ENCODE data around the gene RDH14. TPM values are rescaled to one million over a fixed set of nuclear protein-coding genes. Genes with fewer than 3 reads are reported as not detected.

The RDH14 gene, protein sequence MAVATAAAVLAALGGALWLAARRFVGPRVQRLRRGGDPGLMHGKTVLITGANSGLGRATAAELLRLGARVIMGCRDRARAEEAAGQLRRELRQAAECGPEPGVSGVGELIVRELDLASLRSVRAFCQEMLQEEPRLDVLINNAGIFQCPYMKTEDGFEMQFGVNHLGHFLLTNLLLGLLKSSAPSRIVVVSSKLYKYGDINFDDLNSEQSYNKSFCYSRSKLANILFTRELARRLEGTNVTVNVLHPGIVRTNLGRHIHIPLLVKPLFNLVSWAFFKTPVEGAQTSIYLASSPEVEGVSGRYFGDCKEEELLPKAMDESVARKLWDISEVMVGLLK
- 45.4 and 47.1 TPM in 2 replicates for total RNA-seq (2014; rRNA removed)
- polyA plus RNA-seq (2012): 14.7 TPM

DNA sequence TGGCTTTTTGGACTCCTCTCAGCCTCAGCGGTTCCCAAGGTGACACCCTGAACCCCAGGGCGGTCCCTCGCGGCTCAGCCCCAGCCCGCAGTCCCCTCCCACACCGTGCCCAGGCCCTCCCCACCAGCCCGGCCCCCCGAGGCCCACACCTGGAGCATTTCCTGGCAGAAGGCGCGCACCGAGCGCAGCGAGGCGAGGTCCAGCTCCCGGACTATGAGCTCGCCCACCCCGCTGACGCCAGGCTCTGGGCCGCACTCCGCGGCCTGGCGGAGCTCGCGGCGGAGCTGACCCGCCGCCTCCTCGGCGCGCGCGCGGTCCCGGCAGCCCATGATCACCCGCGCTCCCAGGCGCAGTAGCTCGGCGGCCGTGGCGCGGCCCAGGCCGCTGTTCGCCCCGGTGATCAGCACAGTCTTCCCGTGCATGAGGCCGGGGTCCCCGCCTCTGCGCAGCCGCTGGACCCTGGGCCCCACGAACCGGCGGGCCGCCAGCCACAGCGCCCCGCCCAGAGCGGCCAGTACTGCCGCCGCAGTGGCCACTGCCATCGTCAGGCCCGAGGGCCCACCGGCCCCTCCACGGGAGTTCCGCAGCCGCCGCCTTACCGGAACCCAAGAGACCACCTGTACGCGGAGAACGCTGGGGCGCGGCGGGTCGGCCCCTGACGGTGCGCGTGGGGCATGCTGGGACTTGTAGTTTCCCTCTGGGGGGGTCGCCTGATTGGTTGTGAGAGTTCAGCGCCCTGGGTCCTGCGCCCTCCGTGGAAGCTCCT is at the start of gene RDH14:
Gene RDH14 (minus strand): TSS at position 623 of the 766 bp plus-strand sequence. CDS start 81 bp downstream, at position 542.
- peak; percentile 92 for DNase-seq (ENCODE audit: low read depth)

DNA sequence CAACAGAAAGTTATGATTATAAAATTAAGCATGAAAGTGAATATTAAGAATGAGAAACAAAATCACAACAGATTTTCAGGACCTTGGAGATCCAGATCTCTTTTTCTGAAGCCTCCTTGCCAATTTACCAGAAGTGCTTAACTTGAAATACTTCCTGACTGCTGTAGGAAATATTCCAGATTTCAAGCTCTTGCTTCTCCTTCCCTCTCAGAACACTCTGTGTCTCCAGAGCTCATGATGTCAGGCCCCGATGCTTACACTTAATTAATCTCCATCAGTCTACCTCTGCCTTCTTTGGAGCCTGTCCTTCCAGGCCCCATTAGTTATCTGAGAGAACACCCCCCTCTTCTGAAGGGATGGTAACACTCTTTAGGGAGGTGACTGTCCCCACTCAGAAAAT is 49.6 kb upstream of the RDH14 start:
- DNase-seq (ENCODE audit: low read depth): no peak

DNA sequence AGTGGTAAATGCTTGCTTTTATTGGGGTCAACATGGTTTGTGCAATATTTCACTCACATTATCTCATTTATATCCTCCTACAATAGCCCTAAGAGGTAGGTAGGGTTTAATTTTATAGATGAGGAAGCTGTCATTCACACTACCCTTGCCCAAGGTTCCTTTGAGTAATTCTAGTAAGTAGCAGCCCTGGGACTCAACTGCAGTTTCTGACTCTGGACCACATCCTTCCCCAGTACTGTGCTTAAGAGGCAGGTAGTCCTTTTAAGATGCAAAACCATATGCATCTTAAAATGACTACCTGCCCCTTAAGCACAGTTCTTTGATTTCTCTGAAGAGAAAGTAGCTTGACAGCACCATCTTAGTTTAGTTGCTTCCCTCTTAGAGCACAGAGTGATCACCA is 44.7 kb upstream of the RDH14 start:
- no peak for DNase-seq (ENCODE audit: low read depth)

DNA sequence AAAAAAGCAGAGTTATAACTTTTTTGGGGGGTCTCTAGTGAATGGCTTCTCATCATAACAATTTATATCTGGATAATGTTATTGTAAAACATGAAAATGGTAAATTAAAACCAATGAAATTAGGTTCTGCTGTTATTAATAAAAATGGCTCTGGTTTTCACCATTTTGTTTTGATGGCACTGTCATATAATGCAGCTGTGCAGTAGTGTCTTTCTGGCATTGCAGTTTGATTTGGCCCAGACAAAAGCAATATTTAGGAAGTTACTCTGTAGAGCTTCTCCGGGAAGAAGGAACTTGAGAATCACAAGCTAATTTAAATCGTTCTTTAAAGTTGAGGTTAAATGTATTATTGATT is 44.1 kb upstream of the RDH14 start:
- DNase-seq (ENCODE audit: low read depth): no peak

DNA sequence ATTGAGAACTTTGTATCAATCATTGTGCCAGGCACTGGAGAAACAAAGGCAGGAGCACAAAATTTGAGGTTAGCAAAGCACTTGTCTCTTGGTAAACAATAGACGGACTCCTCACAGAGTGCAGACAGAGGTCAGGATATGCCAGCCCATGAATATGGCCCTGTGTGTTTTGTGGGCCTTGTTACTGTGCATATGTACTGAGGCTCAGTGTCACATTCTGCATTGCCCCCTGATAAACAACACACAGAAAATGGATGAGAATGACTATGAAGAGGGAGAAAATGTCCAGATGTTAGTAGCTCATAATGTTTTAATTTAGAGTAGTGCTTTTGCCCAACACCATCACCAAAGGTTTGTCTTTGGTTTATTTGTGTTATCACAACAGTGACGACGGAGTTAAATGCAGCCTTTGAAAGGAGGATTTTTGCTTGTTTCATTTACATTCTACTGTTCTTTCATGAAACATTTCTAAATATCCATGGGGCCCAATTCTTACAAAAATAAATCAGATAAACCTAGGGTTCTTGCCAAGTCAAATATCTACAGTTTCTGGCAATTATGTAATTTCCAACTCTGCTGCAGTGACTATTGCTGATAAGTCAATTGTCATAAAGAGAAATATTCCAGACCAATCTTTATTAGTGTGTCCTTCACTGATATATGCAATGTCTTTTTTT is 43.5 kb upstream of the RDH14 start:
- no peak for DNase-seq (ENCODE audit: low read depth)

DNA sequence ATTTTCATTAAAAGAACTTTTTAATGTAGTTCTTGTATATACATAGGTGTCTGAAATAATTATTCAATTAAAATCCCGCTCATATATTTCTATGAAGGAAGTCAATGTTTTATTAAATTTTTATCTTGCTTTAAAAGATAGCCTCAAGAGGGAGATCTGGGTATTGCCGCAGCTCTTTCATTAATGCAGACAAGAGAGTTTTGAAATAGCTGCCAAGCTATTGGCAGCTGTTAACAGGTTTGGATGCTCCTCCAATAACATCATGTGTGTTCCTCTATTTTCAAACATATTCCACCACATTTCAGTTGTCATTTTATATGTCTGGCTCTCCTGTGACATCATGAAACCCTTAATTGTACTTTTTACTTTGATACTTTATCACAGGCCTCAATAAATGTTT is 41.8 kb upstream of the RDH14 start:
- DNase-seq (ENCODE audit: low read depth): peak; percentile 33

DNA sequence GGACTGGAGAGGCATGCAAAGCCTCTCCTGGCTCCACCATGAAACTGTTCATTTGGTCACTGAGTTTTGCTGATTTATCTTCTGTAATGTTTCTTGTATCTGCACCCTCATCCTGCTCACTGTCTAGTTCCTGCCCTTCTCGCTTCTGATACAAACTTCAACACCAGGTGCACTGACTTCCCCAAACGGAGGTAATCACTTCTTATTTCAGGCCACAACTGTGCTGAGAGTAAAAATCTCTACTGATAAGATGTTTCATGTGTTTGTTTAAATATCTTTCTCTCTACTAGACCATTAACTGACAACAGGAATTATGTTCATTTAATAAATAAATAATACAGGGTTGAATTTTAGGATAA is 39.8 kb upstream of the RDH14 start:
- no peak for DNase-seq (ENCODE audit: low read depth)

DNA sequence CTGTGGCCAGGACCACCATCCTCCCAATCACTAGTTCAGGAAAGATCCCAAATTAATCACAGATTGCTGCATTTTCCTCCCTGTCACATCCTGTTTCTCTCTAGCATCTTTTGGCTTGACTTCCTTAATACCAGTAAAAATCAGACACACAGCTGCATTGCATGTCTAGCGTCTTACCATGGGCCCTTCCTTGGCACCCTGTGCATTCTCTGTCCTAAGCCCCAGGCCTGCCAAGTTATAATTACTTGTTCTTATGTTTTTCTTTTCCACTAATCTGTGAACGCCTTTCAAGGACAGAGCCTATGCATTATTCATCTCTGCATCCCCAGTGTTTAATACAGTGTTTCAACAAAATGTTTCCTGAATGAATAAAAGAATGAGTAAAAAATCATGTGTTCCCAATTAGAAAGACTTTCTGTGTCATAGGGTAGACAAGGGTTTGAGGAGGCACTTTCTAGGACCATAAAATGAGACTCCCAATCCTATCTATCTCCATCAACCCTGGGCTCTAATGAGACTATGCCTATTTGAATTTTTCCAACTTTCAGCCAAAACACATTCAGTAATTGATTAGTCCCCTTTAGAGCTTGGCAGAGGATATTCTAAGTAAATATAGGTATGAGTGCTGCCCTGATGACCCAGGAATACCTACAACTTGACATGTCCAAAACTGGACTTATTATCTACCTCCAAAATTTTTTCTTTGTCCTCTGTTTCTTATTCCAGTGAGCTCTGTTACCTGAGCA is 39.2 kb upstream of the RDH14 start:
- no peak for DNase-seq (ENCODE audit: low read depth)

DNA sequence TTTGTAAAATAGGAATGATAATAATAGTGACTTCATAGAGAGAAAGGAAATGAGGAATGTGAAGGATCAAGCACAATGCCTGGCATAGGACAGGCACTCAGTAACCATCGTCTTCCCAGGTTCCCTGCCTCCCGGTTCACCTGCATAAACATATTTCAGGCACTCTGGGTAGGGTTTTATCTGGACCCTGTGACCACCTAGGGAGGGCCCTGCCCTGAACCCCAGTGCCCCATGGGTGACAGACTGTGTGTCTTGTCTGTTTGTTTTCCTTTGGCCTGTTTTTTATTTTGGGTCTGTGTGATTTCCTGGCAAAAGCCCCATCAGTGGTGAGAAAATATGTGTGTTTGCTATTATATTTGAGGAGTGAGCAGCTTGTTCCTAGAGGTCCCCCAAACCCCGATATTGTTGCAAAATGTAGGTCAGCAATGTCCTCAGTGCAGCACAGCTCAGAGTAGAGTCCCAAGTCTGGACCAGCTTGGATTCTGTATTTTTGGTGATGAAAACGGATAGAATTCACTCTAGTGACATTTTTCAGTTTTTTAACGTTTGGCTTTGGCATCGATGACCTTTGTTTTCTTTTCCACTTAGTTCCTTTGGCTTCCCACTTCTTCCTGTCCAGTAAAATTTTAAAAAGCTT is 38.5 kb upstream of the RDH14 start:
- no peak for DNase-seq (ENCODE audit: low read depth)

DNA sequence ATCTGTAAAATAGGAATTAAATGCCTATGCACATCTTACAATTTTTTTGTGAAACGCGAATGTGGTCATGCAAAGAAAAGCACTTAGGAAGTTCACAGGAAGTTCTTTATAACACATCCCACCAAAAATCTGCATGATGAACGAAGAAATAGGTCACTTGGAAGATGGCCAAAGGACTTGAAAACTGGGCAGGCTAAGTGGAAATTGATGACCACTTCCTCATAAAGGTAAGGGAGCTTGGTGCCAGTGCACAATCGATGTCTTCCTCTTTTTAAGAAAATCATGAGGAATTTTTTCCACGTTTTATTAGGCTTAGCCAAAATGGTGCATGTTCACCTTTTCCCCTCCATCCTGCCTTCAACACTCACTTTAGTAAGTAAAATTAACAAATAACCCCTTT is 37.2 kb upstream of the RDH14 start:
- DNase-seq (ENCODE audit: low read depth): no peak

DNA sequence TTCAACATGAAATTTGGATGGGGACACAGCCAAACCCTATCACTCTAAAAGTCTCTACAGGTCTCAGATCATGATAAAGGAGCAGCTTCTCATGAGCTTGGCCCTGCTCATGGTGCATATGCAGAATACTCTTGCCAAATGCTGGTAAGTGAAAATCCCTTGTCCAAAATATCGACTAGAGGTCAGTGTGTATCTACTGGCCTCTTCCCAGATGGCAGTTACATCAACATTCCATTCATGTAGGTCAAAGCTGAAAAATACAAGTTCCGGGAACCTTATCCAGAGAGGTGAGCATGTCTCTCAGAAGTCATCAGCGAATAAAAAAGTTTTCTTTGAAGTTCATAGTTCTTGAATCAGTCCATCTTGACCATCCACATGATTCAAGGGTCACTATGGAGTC is 36.5 kb upstream of the RDH14 start:
- DNase-seq (ENCODE audit: low read depth): no peak

DNA sequence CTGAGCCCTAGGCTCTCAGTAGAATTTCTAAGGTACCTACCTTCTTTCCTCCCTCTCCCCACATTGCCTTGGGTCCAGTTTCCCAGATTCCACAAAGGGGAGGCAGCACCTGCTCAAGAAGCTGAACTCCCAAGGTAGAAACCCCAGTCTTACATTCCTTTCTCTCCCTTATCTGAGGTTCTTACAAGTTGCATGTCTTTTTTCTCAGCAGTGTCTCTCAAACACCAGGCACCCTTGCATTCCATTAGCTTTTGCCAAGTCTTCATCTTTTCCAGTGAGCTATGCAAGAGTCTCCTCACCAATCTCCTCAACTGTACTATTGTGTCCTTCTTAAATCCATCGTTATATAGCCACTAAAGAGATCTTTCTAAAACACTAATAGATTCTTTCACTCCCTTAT is 33.0 kb upstream of the RDH14 start:
- DNase-seq (ENCODE audit: low read depth): no peak

DNA sequence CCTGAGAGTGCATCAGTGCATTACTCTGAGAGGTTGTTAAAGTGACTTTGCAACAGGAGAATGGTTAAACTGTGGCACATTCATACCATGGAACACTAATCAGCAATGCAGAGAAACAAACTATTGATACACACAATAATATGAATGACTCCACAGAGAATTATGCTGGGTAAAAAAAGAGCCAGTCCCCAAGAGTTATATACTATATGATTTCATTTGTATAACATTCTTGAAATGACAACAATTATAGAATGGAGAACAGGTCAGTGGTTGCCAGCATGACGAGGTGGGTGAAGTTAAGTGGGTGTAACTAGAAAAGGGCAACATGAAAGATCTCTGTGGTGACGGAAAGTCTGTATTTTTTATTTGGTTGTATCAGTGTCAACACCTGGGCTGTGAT is 31.9 kb upstream of the RDH14 start:
- no peak for DNase-seq (ENCODE audit: low read depth)

DNA sequence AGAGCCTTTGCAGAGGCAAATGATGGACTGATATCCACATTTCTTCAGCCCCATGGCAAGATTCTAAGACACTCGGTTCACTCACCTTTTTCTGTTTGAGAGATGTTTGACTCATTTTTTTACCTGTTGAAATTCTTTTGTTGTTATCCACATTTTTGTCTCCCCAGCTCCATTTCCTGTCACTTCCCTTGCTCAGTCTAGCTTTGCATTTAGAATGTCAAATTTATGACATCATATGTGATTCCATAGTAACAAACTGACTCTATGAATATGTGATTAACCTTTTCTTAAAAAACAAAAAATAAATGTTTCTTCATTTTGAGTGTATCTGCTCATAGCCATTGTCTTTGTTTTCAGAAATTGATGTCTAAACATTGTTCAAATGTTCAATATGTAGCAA is 28.9 kb upstream of the RDH14 start, which contains the start of gene NT5C1B:
Gene NT5C1B (minus strand): TSS at position 216 of the 400 bp plus-strand sequence. CDS start 101 bp downstream, at position 115.
- DNase-seq (ENCODE audit: low read depth): no peak

DNA sequence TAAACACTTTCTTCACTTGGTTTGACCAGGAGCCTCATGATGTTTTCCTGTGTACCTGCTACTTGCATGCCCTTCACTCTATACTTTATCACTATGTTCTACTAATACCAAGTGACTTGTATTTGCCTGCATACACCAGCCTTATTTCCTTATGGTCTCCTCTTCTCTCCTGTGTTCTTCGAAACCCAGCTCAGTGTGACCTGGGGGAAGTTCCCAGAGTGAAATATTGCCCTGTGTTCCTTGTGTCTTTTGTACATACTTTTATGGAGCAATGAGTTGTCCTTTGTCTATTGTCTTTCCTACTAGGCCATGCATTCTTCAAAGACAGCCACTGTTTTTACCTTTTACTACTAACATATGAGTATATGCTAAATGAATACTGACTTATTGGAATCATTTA is 28.3 kb upstream of the RDH14 start:
- DNase-seq (ENCODE audit: low read depth): no peak

DNA sequence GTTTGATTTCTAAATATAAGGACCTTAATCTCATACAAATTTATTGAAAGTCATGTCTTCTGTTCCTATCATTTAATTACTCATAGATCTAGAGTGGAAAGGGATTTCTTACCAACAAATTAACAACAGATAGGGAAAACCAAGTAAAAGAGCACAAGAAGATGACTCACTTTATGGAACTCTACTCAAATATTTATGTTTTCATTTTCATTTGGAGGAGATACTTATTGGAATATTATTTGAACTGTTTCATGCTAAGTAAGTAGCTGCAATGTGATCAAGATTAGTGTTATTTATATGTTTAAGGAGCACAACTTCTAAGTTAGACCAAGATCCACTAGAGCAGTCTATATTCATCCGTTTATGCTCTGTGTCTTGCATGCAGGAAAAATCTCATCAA is 27.6 kb upstream of the RDH14 start:
- no peak for DNase-seq (ENCODE audit: low read depth)

DNA sequence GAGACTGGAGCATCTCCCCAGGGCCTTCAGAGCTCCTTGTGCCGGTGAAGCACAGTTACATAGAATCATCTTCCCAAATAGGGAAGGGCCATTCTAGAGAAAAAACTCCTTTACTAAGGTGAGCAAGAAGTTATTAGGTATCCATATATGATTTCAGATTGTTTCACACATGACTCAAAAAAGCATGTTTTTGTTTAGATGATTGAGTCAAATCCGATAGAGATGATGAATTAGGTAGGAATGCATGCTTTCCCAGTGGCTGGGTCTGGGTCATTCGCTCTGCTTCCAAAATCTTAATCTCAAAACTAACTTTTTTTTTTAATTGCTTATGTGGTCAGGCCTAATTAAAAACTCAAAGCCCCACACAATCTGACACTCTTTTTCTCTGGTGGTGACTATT is 25.1 kb upstream of the RDH14 start:
- no peak for DNase-seq (ENCODE audit: low read depth)

DNA sequence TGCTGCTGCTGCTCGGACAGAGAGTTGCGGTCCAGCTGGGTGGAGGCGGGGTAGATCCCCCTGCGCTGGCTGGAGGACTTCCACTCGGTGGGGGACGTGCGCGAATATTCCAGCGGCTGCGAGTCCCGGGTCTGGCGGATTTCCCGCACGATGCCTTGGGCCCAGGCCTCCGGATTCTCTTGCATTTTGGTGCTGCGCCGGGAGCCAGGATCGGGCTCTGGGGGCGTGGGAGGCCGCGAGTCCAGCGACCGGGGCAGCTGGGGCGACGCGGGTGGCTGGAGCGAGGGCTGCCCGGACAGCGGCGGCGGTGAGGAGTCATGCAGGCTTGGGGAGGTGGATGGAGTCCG is 24.1 kb upstream of the RDH14 start:
- no peak for DNase-seq (ENCODE audit: low read depth)

DNA sequence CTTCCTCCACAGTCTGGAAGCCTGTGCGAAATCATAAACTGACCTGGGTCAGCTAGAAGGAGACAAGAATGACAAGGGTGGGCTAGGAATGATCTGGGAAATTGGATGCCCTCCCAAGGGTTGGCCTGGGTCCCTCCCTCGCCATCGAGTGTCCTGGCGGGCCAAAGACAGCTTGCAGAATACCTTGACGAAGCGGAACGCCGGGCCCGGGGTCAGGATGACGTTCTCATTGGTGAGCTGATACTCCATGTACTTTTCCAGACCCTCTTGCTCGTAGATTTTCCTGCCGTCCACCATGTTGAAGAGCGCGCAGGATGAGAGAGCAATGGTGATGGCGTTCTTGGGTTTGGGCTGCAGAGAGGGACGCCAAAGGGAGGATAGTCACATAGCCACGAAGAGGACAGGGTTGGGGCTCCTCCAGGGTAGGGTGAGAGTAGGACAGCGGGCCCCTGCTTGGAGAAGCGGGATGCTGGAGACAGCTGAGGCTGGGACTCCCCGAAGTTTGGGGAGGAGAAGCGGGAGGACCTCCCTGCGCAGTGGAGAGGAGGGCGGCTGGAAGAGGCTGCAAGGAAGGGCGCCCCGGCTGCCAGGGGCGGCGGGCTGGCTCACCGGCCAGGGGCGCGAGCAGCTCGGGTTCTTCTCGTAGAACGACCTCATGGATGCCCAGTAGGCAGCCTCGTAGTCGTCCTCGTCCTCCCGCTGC is 23.6 kb upstream of the RDH14 start:
- DNase-seq (ENCODE audit: low read depth): no peak

DNA sequence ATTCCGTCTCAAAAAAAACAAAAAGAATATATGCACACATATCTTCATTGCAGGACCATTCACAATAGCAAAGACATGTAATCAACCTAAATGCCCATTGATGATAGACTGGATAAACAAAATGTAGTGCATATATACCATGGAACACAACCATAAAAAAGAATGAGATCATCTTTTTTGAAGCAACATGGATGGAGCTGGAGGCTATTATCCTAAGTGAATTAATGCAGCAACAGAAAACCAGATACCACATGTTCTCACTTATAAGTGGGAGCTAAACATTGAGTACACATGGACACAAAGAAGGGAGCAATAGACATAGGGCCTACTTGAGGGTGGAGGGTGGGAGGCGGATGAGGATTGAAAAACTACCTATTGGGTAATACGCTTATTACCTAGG is 20.2 kb upstream of the RDH14 start:
- DNase-seq (ENCODE audit: low read depth): no peak

DNA sequence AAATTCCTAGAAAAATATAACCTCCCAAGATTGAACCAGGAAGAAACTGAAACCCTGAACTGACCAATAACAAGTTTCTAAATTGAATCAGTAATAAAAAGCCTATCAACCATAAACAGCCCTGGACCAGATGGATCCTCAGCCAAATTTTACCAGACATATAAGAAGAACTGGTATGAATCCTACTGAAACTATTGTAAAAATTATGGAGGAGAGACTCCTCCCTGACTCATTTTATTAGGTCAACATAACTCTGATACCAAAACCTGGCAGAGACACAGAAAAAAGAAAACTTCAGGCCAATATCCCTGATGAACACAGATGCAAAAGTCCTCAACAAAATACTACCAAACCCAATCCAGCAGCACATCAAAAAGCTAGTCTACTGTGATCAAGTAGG is 17.6 kb upstream of the RDH14 start:
- DNase-seq (ENCODE audit: low read depth): no peak

Data from LHCN-M2 (cell line).